IMR-90 (cell line): ENCODE results near the gene ARPIN. TPM values are rescaled to one million over a fixed set of nuclear protein-coding genes. Genes with fewer than 3 reads are reported as not detected.
"Not testable (repeated sequence)": the region's sequence is repeated elsewhere in the genome, so short reads cannot be mapped to it uniquely, and the experiment has no call there.

Source experiments
- ATAC-seq: fragments of 200-7000 bp; cut with Tn5 transposase; 2 replicates; pipeline ENCODE4 v1.9.1; 2020; ENCODE audit warnings: low read depth, mild to moderate bottlenecking, moderate library complexity
- BruUV-seq: library from RNA; stranded (reverse); fragments of 400-500 nt; replicated peaks from 2 replicates; lab custom pipeline; 2021; lab: Mats Ljungman, UMichigan
- CTCF ChIA-PET: fragments of 300-600 bp; formaldehyde crosslinking; extraction: SDS; loops from one replicate; lab custom pipeline; 2021; ENCODE audit warnings: antibody characterized with exemption; lab: Yijun Ruan, JAX
- POLR2A ChIA-PET: fragments of 300-600 bp; sonication (Branson Sonifier 250); formaldehyde crosslinking; loops from one replicate; lab custom pipeline; 2022; ENCODE audit warnings: antibody characterized with exemption; ENCODE audit not compliant: unreplicated experiment; lab: Charles Lee
- DNase-seq: peaks from one replicate; pipeline ENCODE4 v3.0.0; 2013
- H2AFZ ChIP-seq: replicated peaks from 2 replicates; pipeline ENCODE3; 2013; ENCODE audit warnings: low read length, mild to moderate bottlenecking; ENCODE audit not compliant: poor library complexity
- H2AK5ac ChIP-seq: 2 replicates; pipeline ENCODE4 v1.6.1; 2013; ENCODE audit warnings: low read depth, low read length, inconsistent platforms
- H2AK9ac ChIP-seq: replicated peaks from 2 replicates; pipeline ENCODE3; 2013; ENCODE audit warnings: mild to moderate bottlenecking, low read depth, low read length, moderate library complexity; ENCODE audit not compliant: poor library complexity
- H2BK120ac ChIP-seq: 2 replicates; pipeline ENCODE4 v1.6.1; 2013; ENCODE audit warnings: low read depth, low read length, inconsistent platforms
- H2BK15ac ChIP-seq: 3 replicates; pipeline ENCODE4 v1.6.1; 2013; ENCODE audit warnings: low read depth, low read length, inconsistent platforms
- H2BK20ac ChIP-seq: 2 replicates; pipeline ENCODE4 v1.6.1; 2013; ENCODE audit warnings: low read depth, mild to moderate bottlenecking, inconsistent platforms, low read length, moderate library complexity
- H2BK5ac ChIP-seq: 2 replicates; pipeline ENCODE4 v1.6.1; 2013; ENCODE audit warnings: mild to moderate bottlenecking, low read depth, low read length, inconsistent platforms; ENCODE audit not compliant: poor library complexity, severe bottlenecking
- H3K14ac ChIP-seq: replicated peaks from 2 replicates; pipeline ENCODE4 v1.6.1; 2013; ENCODE audit warnings: low read depth, low read length, inconsistent platforms
- H3K18ac ChIP-seq: 2 replicates; pipeline ENCODE4 v1.6.1; 2013; ENCODE audit warnings: low read depth, low read length, control low read depth
- H3K23ac ChIP-seq: 2 replicates; pipeline ENCODE4 v1.6.1; 2013; ENCODE audit warnings: low read depth, low read length, inconsistent platforms
- H3K27ac ChIP-seq: 2 replicates; pipeline ENCODE4 v1.5.1; 2013; ENCODE audit warnings: mild to moderate bottlenecking, control low read depth, low read length; ENCODE audit not compliant: insufficient read depth
- H3K27me3 ChIP-seq: 2 replicates; pipeline ENCODE4 v1.6.1; 2013; ENCODE audit warnings: low read length; ENCODE audit not compliant: control insufficient read depth, insufficient read depth
- H3K36me3 ChIP-seq: 2 replicates; pipeline ENCODE4 v1.6.1; 2013; ENCODE audit warnings: low read length, mixed read lengths; ENCODE audit not compliant: control insufficient read depth, insufficient read depth
- H3K4ac ChIP-seq: 2 replicates; pipeline ENCODE4 v1.6.1; 2013; ENCODE audit warnings: low read depth, low read length, inconsistent platforms
- H3K4me1 ChIP-seq: 2 replicates; pipeline ENCODE4 v1.6.1; 2013; ENCODE audit warnings: low read length, mixed read lengths; ENCODE audit not compliant: control insufficient read depth, insufficient read depth
- H3K4me2 ChIP-seq: 2 replicates; pipeline ENCODE4 v1.6.1; 2013; ENCODE audit warnings: low read depth, mild to moderate bottlenecking, control low read depth, low read length, moderate library complexity
- H3K4me3 ChIP-seq: 2 replicates; pipeline ENCODE4 v1.5.1; 2013; ENCODE audit warnings: low read depth, mild to moderate bottlenecking, control low read depth, low read length, moderate library complexity; ENCODE audit not compliant: insufficient read depth
- H3K56ac ChIP-seq: 2 replicates; pipeline ENCODE4 v1.6.1; 2013; ENCODE audit warnings: low read length, inconsistent platforms; ENCODE audit not compliant: insufficient read depth; ENCODE audit errors: extremely low read depth
- H3K79me1 ChIP-seq, 2 experiments: 2 replicates each; pipeline ENCODE4 v1.6.1; 2013; ENCODE audit warnings: low read length in 2 of 2, inconsistent platforms in 1 of 2, low read depth in 1 of 2
- H3K9ac ChIP-seq: 2 replicates; pipeline ENCODE4 v1.6.1; 2013; ENCODE audit warnings: low read depth, low read length, control low read depth
- H3K9me1 ChIP-seq: 2 replicates; pipeline ENCODE4 v1.6.1; 2013; ENCODE audit warnings: low read length, inconsistent platforms; ENCODE audit not compliant: insufficient read depth
- H3K9me3 ChIP-seq: 2 replicates; pipeline ENCODE4 v1.6.1; 2013; ENCODE audit warnings: low read length; ENCODE audit not compliant: control insufficient read depth, insufficient read depth
- H4K20me1 ChIP-seq: 2 replicates; pipeline ENCODE4 v1.6.1; 2013; ENCODE audit warnings: low read length, inconsistent platforms; ENCODE audit not compliant: insufficient read depth
- H4K5ac ChIP-seq: 2 replicates; pipeline ENCODE4 v1.6.1; 2013; ENCODE audit warnings: mild to moderate bottlenecking, low read depth, low read length, control low read depth
- H4K8ac ChIP-seq, 2 experiments: 2 replicates each; pipeline ENCODE4 v1.6.1; 2013; ENCODE audit warnings: low read depth in 2 of 2, low read length in 2 of 2, control low read depth in 1 of 2, inconsistent platforms in 1 of 2
- H4K91ac ChIP-seq: 2 replicates; pipeline ENCODE4 v1.6.1; 2013; ENCODE audit warnings: low read depth, low read length, inconsistent platforms; ENCODE audit not compliant: insufficient read depth
- WGBS, 2 experiments: methylation state at CpG; one replicate each; pipeline versions ENCODE4 v1.1.5 to v1.1.7; 2013; ENCODE audit warnings: missing lambda C conversion rate in 2 of 2; ENCODE audit not compliant: insufficient read length in 1 of 2; ENCODE audit errors: extremely low coverage in 2 of 2; 5-methylcytosine and 5-hydroxymethylcytosine counted together
- dilution Hi-C: fragments of 300-500 bp; cut with HindIII; formaldehyde crosslinking; loops from one replicate; pipeline ENCODE4 v1.14.3; 2018; ENCODE audit warnings: low sequenced_read_pairs; ENCODE audit not compliant: unreplicated experiment
- in situ Hi-C: fragments of 300-500 bp; cut with MboI; formaldehyde crosslinking; loops from 3 replicates; pipeline ENCODE4 v1.14.3; 2019; ENCODE audit warnings: low sequenced_read_pairs, inconsistent platforms, mixed read lengths
- intact Hi-C: fragments of 100-400 bp; cut with micrococcal nuclease; formaldehyde crosslinking; loops from 2 replicates; pipeline ENCODE4 v1.10.0; 2022
- polyA plus RNA-seq, 3 experiments: library from polyadenylated mRNA; depleted of rRNA; stranded (reverse); fragments of >200 nt; gene quantifications; 2 replicates each; pipeline ENCODE4 v1.2.3, GENCODE V29; 2012; ENCODE audit warnings: low replicate concordance in 1 of 3
- total RNA-seq: library from RNA; depleted of rRNA; stranded (reverse); fragments of >200 nt; gene quantifications from 2 replicates; pipeline ENCODE4 v1.2.3, GENCODE V29; 2012

Gene ARPIN
- total and polyA plus RNA-seq, 2 of the 4 experiments (the other 2 are of a cell fraction): 3.9 to 8.8 TPM

- H2AK5ac ChIP-seq, POLR2A ChIA-PET, H3K9ac ChIP-seq, H3K56ac ChIP-seq, H3K4me2 ChIP-seq, H3K9me3 ChIP-seq, H3K14ac ChIP-seq, H3K9me1 ChIP-seq, H3K27ac ChIP-seq, H3K23ac ChIP-seq, DNase-seq, H4K20me1 ChIP-seq, H3K27me3 ChIP-seq, H2BK20ac ChIP-seq, H2AFZ ChIP-seq, H3K4ac ChIP-seq, H3K4me3 ChIP-seq, H4K8ac ChIP-seq, H3K18ac ChIP-seq, ATAC-seq, dilution Hi-C loops, H4K91ac ChIP-seq, H3K79me1 ChIP-seq, H4K5ac ChIP-seq, BruUV-seq, H2AK9ac ChIP-seq, in situ Hi-C loops, H3K4me1 ChIP-seq, H2BK5ac ChIP-seq, H2BK15ac ChIP-seq, H2BK120ac ChIP-seq, intact Hi-C loops: not testable (repeated sequence)
- WGBS, 2 experiments: no CpG with 5 or more reads among the region's 3 CpGs
- H3K36me3 ChIP-seq: peaks cover 27% of the 10 kb centered on the region
- CTCF ChIA-PET: interaction anchor here (1.1 to 1.9 kb wide), 2 partner anchors 8 to 11 kb away, joined by 3 to 6 read pairs; no protein-coding TSS in a partner anchor
Observed at GRCh38 chr15:89885179-89885578, 27.6 kb downstream of the ARPIN start.
